GM18951 (cell line): ENCODE data around the gene SPOCK2.

Experiments used
- POLR2A ChIP-seq: IDR thresholded peaks from 4 replicates; pipeline ENCODE4 v1.6.1; 2011; ENCODE audit warnings: mild to moderate bottlenecking; ENCODE audit not compliant: insufficient read length, insufficient read depth; ENCODE audit errors: extremely low read depth
- in situ Hi-C: fragments of 300-500 bp; cut with MboI; formaldehyde crosslinking; loops from one replicate; pipeline ENCODE4 v1.12.0; 2022; ENCODE audit warnings: low sequenced_read_pairs, mixed read lengths, inconsistent platforms; ENCODE audit not compliant: unreplicated experiment

The SPOCK2 gene

DNA sequence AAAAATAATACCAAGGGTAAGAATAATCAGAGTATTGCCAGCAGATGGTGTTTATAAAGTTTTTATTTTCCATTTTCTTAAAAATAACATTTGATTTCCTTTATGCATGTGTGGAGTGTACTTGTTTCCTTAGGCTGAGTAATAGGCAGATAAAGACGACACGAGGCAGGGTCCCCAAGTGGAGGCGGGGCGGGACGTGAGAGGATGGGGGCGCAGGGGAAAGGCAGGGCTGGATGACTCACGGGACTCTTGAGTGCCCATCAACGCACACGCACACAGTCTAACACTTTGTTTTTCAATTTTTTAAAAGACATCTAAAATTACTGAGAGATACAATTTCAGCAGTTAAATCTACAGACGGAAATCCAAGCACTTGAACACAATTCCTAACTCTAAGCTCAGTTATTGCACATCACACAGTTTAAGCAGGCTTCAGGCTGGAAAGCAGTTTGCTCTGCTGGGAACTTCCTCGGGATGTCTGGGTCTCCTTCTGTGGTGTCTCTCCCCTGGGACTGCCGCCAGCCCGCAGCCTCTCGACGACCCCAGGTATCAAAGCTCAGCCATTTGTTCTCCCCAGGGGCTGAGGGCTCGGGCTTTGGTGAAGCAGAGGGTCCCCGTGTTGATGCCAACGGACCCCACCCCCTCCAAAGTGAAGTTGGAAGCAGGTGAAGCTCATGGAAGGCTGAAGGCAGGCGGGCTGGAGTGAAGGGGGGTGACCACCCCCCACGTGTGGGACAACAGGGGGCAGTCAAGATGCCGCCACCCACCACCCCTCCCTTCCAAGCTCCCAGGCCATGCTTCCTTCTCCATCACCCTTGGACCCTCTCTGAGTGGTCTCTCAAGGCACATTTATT lies 29.1 kb downstream of the SPOCK2 start:
- in situ Hi-C loops, result no loop called here
- TF ChIP-seq POLR2A, result no peak

DNA sequence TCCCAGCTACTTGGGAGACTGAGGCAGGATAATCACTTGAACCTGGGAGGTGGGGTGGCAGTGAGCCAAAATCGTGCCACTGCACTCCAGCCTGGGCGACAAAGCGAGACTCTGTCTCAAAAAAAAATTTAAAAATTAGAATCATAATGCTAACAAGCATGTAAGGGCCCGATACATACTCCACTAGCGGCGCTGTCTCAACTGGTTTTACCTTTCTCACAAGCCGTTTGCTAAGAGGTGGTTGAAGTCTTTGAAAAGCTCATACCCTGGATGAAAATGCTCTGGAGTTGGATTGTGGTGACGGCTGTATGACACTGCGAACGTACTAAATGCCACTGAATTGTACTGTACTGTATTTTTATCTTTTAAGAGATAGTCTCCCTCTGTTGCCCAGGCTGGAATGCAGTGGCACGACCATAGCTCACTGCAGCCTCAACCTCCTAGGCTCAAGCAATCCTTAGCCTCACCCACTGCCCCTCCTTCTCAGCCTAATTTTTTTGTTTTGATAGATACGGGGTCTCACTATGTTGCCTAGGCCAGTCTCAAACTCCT lies 29.9 kb downstream of the SPOCK2 start:
- TF ChIP-seq POLR2A, result no peak
- in situ Hi-C loops, result no loop called here

DNA sequence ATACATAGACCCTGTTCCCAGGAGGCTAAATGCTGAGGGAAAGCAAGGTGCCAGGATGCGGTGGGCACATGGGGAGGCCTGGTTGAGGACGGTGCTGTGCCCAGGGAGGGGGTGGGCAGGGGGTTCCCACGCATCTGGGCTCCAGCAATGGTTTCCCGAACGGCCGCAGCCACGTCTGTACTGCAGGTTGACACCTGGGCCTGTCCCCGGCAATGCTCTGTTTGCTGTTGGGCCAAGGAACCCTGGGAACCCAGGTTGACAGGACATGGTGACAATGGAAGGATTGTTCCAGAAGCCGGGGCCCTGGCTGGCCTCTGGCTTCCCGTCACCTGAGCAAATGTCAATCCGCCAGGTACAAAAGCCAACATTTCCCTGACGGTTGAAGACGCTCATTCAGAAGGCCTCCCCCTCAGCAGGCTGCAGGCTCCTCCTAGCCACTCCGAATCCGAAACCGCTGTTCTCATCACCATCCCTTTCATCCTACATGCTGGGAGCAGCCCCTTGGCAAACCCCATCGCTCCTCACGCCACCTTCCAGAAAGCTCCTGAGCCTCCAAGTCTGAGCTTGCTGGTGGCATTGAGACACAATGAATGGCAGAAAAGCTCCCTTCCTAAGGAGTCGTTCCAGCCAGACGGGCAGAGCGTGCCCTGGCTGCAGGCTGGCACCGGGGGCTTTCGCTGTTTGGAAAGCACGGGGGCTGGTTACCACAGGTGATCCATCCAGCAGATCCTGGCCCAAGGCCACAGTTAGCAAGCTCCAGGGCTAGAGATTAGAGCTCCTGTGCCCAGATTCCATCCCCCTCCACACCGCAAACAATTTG lies 31.2 kb downstream of the SPOCK2 start:
- no peak for TF ChIP-seq POLR2A
- in situ Hi-C loops, result no loop called here

DNA sequence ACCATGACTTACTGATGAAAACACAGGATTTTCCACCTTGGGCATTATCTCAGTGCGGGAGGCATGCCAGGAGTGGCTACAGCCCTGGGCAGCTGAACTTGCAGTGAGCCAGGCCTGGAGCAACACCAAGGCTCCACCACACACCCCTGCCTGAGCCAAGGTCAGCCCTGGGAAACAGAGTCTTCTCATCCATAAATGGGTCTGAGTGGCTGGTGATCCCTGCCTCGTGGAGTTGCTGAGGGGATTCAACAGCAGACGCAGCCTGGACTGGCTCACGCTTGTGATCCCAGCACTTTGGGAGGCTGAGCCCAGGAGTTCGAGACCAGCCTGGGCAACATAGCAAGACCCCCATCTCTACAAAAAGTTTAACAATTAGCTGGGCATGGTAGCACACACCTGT lies 32.2 kb downstream of the SPOCK2 start:
- TF ChIP-seq POLR2A, result no peak
- in situ Hi-C loops, result no loop called here

DNA sequence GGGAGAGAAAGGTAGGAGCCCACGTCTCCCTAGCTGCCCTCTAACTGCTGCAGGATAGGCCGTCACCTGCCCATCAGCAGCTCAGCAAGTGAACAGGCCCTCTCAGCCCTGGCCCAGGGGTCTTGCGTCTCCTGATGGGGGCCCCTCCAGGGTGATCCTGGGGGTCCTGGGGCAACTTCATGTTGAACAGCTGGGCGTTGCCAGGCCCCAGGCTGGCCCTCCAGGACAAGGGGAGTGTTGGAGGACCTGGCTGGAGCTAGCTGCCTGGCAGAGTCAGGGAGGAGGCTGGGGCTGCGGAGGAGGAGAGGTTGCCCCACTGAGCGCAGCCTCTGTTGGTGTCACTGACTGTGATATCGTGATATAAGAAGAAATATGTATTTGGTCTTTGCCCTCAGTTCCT lies 34.7 kb downstream of the SPOCK2 start:
- TF ChIP-seq POLR2A, result no peak
- in situ Hi-C loops, result no loop called here

DNA sequence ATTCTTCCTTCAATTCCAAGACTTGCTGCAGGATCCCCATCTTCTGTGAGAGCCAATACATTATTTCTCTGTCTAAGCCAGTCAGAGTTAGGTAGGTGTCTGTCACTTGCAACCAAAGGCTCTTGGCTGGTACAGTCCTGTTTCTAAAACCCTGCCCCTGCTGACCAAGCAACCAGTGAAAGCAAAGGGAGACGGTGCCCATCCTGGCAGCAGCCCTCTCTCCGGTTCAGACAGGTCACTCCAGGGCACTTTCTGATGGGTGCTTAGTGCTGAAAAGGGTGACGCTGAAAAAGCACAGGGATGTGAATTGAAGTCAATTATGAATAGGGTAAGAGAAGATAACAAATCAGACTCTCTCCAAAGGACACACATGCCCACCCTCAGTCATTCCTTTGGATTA lies 37.5 kb downstream of the SPOCK2 start:
- TF ChIP-seq POLR2A, result no peak
- in situ Hi-C loops, result no loop called here

DNA sequence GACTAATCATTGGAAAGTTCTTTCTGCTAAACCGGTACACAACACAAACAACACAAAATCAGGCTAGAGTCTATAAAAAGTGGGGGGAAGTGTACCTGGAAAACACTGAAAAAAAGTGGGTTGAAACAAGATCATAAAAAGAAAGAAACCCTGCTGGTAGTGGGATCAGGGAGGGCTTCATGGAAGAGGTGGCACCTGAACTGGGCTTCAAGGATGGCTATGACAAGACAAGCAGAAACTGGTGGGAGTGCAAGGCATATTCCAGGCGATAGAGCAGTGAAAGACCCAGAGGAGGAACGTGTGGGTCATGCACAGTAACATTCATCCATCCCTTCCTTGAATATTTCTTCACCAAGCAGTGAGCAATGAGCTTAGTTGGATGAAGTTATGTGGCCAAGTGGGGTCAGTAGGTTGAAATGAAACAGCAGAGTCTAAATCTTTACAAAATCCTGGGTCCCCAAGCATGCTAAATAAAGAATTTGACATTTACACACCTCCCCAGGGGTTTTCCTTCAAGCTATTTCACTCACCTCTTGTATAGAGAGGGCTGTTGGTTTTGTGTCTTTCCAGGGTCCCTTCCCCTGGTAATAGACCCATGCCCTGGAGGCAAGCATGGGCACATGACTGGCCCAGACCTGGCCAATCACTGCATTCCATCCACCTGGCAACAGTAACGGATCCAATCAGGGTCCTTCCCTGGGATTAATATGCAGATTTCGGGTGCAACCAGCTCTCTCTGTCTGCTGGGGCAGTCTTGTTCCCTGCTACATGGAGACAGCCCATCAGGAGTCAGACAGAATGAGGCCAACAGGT lies 38.2 kb downstream of the SPOCK2 start:
- in situ Hi-C loops, result loop anchor here (5.0 kb wide), 1 partner anchor 153 kb away; no protein-coding TSS in a partner anchor
- TF ChIP-seq POLR2A, result no peak

DNA sequence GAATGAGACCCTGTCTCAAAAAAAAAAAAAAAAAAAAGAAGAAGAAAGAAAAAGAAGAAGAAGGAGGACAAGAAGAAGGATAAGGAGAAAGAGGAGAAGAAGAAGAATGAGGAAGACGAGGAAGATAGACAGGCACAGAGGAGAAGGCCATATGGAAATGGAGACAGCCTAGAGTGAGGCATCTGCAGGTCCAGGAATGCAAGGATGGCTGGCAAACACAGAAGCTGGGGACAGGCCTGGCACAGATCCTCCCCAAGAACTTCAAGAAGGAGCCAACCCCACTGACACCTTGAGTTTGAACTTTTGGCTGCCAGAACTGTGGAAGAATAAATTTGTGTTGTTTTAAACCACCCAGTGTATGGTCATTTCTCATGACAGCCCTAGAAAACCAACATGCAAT lies 38.9 kb downstream of the SPOCK2 start:
- in situ Hi-C loops, result loop anchor here (5.0 kb wide), 1 partner anchor 152 kb away; no protein-coding TSS in a partner anchor
- no peak for TF ChIP-seq POLR2A

DNA sequence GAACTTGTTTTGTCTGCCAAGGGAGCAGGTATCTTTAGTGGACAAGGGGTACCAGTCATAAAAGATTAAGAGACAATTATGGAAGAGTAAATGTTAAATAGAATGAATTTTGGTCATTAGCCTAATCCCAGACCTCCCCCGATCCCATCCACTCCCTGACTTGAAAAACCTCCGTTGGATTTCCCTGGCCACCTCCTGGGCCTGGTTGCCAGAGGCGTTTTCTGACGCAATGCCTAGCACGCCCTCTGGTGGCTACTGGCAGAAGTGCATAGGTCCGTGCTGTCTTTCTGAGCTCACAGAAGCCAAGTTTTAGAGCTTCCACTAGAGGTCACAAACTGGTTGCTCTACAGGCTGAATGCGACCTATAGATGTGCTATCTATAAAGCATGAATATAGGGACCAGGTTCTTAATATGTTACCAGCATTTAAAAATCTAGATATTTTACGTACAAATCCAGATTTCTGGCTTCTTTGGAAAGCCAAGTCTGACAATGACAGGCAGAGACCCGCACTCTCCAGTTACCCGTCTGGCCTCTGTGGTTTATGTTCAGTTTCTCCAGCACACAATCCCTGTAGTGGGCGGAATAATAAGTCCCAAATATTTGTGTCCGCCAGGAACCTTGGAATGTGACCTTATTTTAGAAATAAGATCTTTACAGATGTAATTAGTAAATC lies 39.8 kb downstream of the SPOCK2 start:
- in situ Hi-C loops, result loop anchor here (5.0 kb wide), 1 partner anchor 151 kb away; no protein-coding TSS in a partner anchor
- TF ChIP-seq POLR2A, result no peak

DNA sequence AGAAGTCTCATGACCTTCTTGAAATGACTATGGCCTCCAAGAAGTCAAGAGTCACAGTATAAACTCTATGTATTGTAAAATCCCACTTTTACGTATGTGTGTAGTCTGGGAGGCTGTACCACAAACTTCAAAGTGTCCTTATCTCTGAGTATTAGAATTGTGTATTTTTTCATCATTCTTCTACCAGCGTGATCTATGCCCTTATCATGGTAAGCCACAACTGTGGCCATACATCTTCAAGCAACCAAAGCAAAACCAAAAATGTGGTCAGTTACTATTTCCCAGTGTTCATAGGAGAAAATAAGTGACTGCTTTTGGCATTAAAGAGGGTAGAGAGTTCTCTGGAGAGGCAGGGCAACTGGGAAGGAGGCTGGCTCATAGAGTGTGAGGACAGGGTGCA lies 42.8 kb downstream of the SPOCK2 start:
- in situ Hi-C loops, result loop anchor here (5.0 kb wide), 1 partner anchor 148 kb away; no protein-coding TSS in a partner anchor
- no peak for TF ChIP-seq POLR2A

DNA sequence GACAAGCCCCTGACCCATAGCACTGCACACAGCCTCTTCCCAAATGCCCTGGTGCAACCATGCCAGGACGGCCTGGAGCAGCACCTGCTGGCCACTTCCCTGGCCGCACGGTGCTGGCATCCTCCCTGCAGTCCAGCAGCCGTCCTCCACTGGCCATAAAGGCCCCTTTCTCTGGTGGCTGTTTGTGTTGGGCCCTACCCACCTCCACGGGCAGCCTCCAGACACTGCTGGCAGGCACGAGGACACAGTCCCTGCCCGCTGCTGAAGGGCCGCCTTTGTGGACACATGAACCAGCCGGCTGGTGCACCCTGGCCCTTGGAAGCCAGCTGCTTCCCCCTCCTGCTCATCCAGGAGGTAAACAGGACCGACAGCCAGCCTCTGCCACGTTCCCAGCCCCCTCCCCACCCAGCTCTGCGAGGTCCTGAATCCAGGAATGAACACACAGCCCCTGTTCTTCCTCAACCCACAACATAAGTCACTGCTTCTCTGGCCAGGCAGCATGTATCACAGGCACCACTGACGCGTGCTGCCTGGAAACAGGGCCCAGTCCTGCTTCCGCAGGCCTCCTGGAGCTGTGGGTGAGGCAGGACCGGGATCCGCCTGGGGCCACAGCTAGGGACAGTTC lies 43.8 kb downstream of the SPOCK2 start:
- TF ChIP-seq POLR2A, result no peak
- in situ Hi-C loops, result loop anchor here (5.0 kb wide), 1 partner anchor 147 kb away; no protein-coding TSS in a partner anchor

DNA sequence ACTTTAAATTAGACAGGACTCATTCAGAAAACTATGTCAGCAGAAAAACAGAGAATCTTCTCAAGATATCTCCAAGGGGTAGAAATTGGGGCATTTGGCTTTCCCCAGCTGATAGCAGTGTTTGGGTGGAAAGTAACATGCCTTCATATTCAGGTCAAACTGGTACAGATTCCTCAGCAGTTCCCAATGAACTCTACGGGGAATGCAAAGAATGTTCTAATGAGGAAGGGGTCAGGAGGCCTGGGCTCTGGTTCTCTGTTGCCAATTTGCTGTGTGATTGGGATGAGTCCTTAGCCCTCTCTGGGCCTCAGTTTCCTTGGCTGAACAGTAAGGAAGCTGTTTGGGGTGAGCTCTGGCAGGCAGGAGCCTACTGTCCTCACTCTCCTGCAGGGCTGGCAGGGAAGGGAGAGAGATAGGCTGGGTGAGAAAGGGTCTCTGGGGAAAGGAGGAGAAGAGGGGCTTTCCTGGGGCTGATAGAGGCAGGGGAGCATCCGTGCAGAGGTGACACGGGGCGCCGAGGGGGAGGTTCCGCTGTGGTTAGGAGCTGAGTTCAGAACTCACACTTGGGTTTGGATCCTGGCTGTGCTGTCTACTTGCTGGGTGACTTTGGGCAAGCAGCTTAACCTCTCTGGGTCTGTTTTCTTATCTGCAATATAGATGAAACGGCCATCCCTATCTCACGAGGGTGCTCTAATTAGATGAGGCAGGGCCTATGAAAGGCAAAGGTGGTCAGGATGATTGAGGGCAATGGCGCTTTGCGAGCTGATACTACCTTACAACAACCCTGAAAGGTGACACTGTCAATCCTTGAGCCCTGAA lies 45.1 kb downstream of the SPOCK2 start:
- in situ Hi-C loops, result no loop called here
- no peak for TF ChIP-seq POLR2A
